H9 (cell line): ENCODE results near the gene ITGB2. TPM values are rescaled to one million over a fixed set of nuclear protein-coding genes. Genes with fewer than 3 reads are reported as not detected.

ENCODE experiments used
- DNase-seq: peaks from one replicate; pipeline ENCODE4 v3.0.0-alpha.2; 2017
- H2AFZ ChIP-seq: one replicate; pipeline ENCODE4 v1.6.1; 2013; ENCODE audit warnings: mild to moderate bottlenecking, low read length, control low read depth, moderate library complexity
- H2AK5ac ChIP-seq: 2 replicates; pipeline ENCODE4 v1.6.1; 2013; ENCODE audit warnings: low read length, control low read depth, mixed read lengths; ENCODE audit not compliant: insufficient read length
- H2BK120ac ChIP-seq: one replicate; pipeline ENCODE4 v1.6.1; 2013; ENCODE audit warnings: low read depth, mild to moderate bottlenecking, low read length, control low read depth, inconsistent platforms; ENCODE audit not compliant: poor library complexity, severe bottlenecking
- H2BK12ac ChIP-seq: 2 replicates; pipeline ENCODE4 v1.6.1; 2013; ENCODE audit warnings: low read length, control low read depth, mixed read lengths, low read depth; ENCODE audit not compliant: insufficient read length
- H2BK15ac ChIP-seq: 2 replicates; pipeline ENCODE4 v1.6.1; 2013; ENCODE audit warnings: low read depth, low read length, control low read depth
- H2BK20ac ChIP-seq: one replicate; pipeline ENCODE4 v1.6.1; 2013; ENCODE audit warnings: low read depth, mild to moderate bottlenecking, low read length, control low read depth, inconsistent platforms; ENCODE audit not compliant: poor library complexity, severe bottlenecking
- H2BK5ac ChIP-seq: 2 replicates; pipeline ENCODE4 v1.6.1; 2013; ENCODE audit warnings: low read length, control low read depth, mixed read lengths; ENCODE audit not compliant: insufficient read length
- H3K14ac ChIP-seq: 2 replicates; pipeline ENCODE4 v1.6.1; 2013; ENCODE audit warnings: low read length, control low read depth; ENCODE audit not compliant: insufficient read depth
- H3K18ac ChIP-seq: 2 replicates; pipeline ENCODE4 v1.6.1; 2013; ENCODE audit warnings: low read depth, mild to moderate bottlenecking, mixed read lengths, low read length, control low read depth; ENCODE audit not compliant: insufficient read length
- H3K23ac ChIP-seq: 2 replicates; pipeline ENCODE4 v1.6.1; 2013; ENCODE audit warnings: low read length, control low read depth, mixed read lengths, low read depth; ENCODE audit not compliant: insufficient read length
- H3K23me2 ChIP-seq: 2 replicates; pipeline ENCODE4 v1.6.1; 2013; ENCODE audit warnings: low read depth, mild to moderate bottlenecking, mixed read lengths, low read length, control low read depth; ENCODE audit not compliant: insufficient read length, poor library complexity, severe bottlenecking
- H3K27ac ChIP-seq: 2 replicates; pipeline ENCODE4 v1.5.1; 2013; ENCODE audit warnings: low read length, control low read depth, mixed read lengths, low read depth; ENCODE audit not compliant: insufficient read length
- H3K27me3 ChIP-seq: 2 replicates; pipeline ENCODE4 v1.6.1; 2013; ENCODE audit warnings: low read length, control low read depth, inconsistent platforms; ENCODE audit not compliant: insufficient read depth
- H3K4ac ChIP-seq: 2 replicates; pipeline ENCODE4 v1.6.1; 2013; ENCODE audit warnings: low read depth, mild to moderate bottlenecking, control low read depth, inconsistent platforms, low read length, moderate library complexity
- H3K4me1 ChIP-seq: 2 replicates; pipeline ENCODE4 v1.6.1; 2013; ENCODE audit warnings: low read length, control low read depth, inconsistent platforms; ENCODE audit not compliant: insufficient read depth
- H3K4me2 ChIP-seq: 2 replicates; pipeline ENCODE4 v1.6.1; 2013; ENCODE audit warnings: low read length, control low read depth, mixed read lengths; ENCODE audit not compliant: insufficient read length, insufficient read depth
- H3K56ac ChIP-seq: 2 replicates; pipeline ENCODE4 v1.6.1; 2013; ENCODE audit warnings: low read depth, mild to moderate bottlenecking, mixed read lengths, low read length, control low read depth; ENCODE audit not compliant: insufficient read length
- H3K79me1 ChIP-seq: 2 replicates; pipeline ENCODE4 v1.6.1; 2013; ENCODE audit warnings: low read depth, mild to moderate bottlenecking, moderate library complexity, low read length, control low read depth, inconsistent platforms; ENCODE audit not compliant: insufficient read depth, poor library complexity, severe bottlenecking
- H3K79me2 ChIP-seq: 2 replicates; pipeline ENCODE4 v1.6.1; 2013; ENCODE audit warnings: low read length, control low read depth, inconsistent platforms; ENCODE audit not compliant: insufficient read depth
- H3K9ac ChIP-seq: 2 replicates; pipeline ENCODE4 v1.6.1; 2013; ENCODE audit warnings: low read length, control low read depth, mixed read lengths; ENCODE audit not compliant: insufficient read length; ENCODE audit errors: extremely low read depth
- H3K9me3 ChIP-seq: one replicate; pipeline ENCODE4 v1.6.1; 2013; ENCODE audit warnings: low read depth, low read length, inconsistent platforms; ENCODE audit not compliant: control insufficient read depth
- H3T11ph ChIP-seq: one replicate; pipeline ENCODE4 v1.6.1; 2013; ENCODE audit warnings: mild to moderate bottlenecking, low read length, control low read depth, inconsistent platforms
- H4K20me1 ChIP-seq: one replicate; pipeline ENCODE4 v1.6.1; 2013; ENCODE audit not compliant: control insufficient read depth, insufficient read length, insufficient read depth
- H4K5ac ChIP-seq: 2 replicates; pipeline ENCODE4 v1.6.1; 2013; ENCODE audit warnings: low read depth, mild to moderate bottlenecking, mixed read lengths, low read length, control low read depth; ENCODE audit not compliant: insufficient read length
- H4K8ac ChIP-seq: replicated peaks from 2 replicates; pipeline ENCODE4 v1.6.1; 2013; ENCODE audit warnings: low read length, control low read depth, mixed read lengths, low read depth; ENCODE audit not compliant: insufficient read length
- H4K91ac ChIP-seq: 2 replicates; pipeline ENCODE4 v1.6.1; 2013; ENCODE audit warnings: low read depth, mild to moderate bottlenecking, moderate library complexity, mixed read lengths, low read length, control low read depth; ENCODE audit not compliant: insufficient read length
- H3K27ac Mint-ChIP-seq, 3 experiments: 2 replicates in 2 of 3; 3 replicates in 1 of 3; pipeline ENCODE4 v1.8.0; 2020 to 2021; ENCODE audit warnings: mixed read lengths in 3 of 3, mild to moderate bottlenecking in 1 of 3, moderate library complexity in 1 of 3
- H3K27me3 Mint-ChIP-seq: 2 replicates; pipeline ENCODE4 v1.8.0; 2021; ENCODE audit warnings: low read depth, mild to moderate bottlenecking, moderate library complexity, mixed read lengths
- H3K36me3 Mint-ChIP-seq, 3 experiments: 2 replicates in 2 of 3; 3 replicates in 1 of 3; pipeline ENCODE4 v1.8.0; 2020 to 2021; ENCODE audit warnings: low read depth in 3 of 3, mixed read lengths in 3 of 3; ENCODE audit not compliant: insufficient read depth in 1 of 3
- H3K4me1 Mint-ChIP-seq, 2 experiments: 2 replicates each; pipeline ENCODE4 v1.8.0; 2020; ENCODE audit warnings: mixed read lengths in 2 of 2
- H3K4me3 Mint-ChIP-seq, 2 experiments: 2 replicates in 1 of 2; 3 replicates in 1 of 2; pipeline ENCODE4 v1.8.0; 2020 to 2021; ENCODE audit warnings: mild to moderate bottlenecking in 2 of 2, mixed read lengths in 2 of 2, moderate library complexity in 1 of 2
- H3K9me3 Mint-ChIP-seq, 2 experiments: 2 replicates in 1 of 2; 3 replicates in 1 of 2; pipeline ENCODE4 v1.8.0; 2020; ENCODE audit warnings: mild to moderate bottlenecking in 2 of 2, mixed read lengths in 2 of 2, moderate library complexity in 1 of 2
- WGBS: extraction: QIAGEN DNeasy Blood & Tissue Kit; methylation state at CpG from one replicate; pipeline ENCODE4 v1.1.7; 2013; ENCODE audit warnings: missing lambda C conversion rate, low lambda C conversion rate, mixed read lengths; ENCODE audit not compliant: insufficient read length; ENCODE audit errors: extremely low coverage; 5-methylcytosine and 5-hydroxymethylcytosine counted together
- total RNA-seq: library from RNA; stranded (reverse); gene quantifications from 2 replicates; pipeline ENCODE4 v1.2.1, GENCODE V29; 2021
- TF ChIP-seq, protein P1 (sequence below): fragments of 200-600 bp; sonication (generic); conservative IDR thresholded peaks from 3 replicates; pipeline ENCODE4 v1.8.0; 2021; ENCODE audit warnings: antibody characterized with exemption, mild to moderate bottlenecking

Gene ITGB2
- total RNA-seq, 1 experiment from 2014 or later, result 1.1 TPM

DNA sequence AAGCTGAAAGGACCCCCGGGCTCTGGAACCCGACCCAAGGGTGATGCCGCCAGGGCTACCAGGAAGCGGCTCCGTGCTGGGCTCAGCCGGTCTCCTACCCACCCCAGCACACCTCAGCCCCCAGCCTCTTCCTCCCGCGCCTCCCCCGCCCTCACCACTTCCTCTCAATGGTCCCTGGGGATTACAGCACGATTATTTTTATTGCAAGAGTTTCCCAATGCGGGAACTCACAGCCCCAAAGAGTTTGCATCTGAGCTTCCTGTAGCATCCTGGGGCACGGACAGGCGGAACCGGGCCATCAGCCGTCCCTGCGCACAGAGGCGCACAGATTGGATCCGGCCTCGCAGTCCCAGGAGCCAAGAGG, 10.4 kb upstream of the ITGB2 start:
- Histone ChIP-seq H2AK5ac (no peak overlapping the region), H4K20me1 (no peaks in the 10 kb centered on the region), H4K91ac (no peak overlapping the region), H3K56ac (no peak overlapping the region), H3K27me3 (peaks cover 25% of the 10 kb centered on the region; the same call in 1 of the 2 replicates), H3K14ac (no peak overlapping the region), H2BK20ac (no peak overlapping the region), H2BK15ac (no peak overlapping the region), H3K79me2 (no peaks in the 10 kb centered on the region), H4K5ac (no peak overlapping the region), H3T11ph (no peak overlapping the region), H3K79me1 (no peaks in the 10 kb centered on the region), H3K23me2 (peaks cover 13% of the 10 kb centered on the region), H2AFZ (no peak overlapping the region), H3K4me1 (peaks cover 3% of the 10 kb centered on the region; the same call in 1 of the 2 replicates), H4K8ac (no peak overlapping the region), H3K27ac (no peak overlapping the region), H2BK12ac (no peak overlapping the region), H3K9me3 (no peaks in the 10 kb centered on the region), H3K4ac (no peak overlapping the region), H3K4me2 (peak overlapping the region; percentile 45), H3K23ac (no peak overlapping the region), H2BK5ac (no peak overlapping the region), H3K9ac (no peak overlapping the region), H2BK120ac (no peak overlapping the region), H3K18ac (no peak overlapping the region)
- Mint-ChIP-seq H3K9me3 (peaks cover 2% of the 10 kb centered on the region in 2 experiments; a peak in 1 of 5 replicates), H3K4me1 (peaks cover 38 to 48% of the 10 kb centered on the region in 2 experiments), H3K4me3 (peak overlapping the region; percentile 52 to 77), H3K27me3 (peaks cover 77% of the 10 kb centered on the region), H3K27ac (no peak overlapping the region), H3K36me3 (no peaks in the 10 kb centered on the region; a peak in 1 of 7 replicates)
- WGBS, result no CpG with 5 or more reads among the region's 19 CpGs
- TF ChIP-seq, protein P1, sequence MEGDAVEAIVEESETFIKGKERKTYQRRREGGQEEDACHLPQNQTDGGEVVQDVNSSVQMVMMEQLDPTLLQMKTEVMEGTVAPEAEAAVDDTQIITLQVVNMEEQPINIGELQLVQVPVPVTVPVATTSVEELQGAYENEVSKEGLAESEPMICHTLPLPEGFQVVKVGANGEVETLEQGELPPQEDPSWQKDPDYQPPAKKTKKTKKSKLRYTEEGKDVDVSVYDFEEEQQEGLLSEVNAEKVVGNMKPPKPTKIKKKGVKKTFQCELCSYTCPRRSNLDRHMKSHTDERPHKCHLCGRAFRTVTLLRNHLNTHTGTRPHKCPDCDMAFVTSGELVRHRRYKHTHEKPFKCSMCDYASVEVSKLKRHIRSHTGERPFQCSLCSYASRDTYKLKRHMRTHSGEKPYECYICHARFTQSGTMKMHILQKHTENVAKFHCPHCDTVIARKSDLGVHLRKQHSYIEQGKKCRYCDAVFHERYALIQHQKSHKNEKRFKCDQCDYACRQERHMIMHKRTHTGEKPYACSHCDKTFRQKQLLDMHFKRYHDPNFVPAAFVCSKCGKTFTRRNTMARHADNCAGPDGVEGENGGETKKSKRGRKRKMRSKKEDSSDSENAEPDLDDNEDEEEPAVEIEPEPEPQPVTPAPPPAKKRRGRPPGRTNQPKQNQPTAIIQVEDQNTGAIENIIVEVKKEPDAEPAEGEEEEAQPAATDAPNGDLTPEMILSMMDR, result no peak
- DNase-seq, result peak; percentile 36
